ENCODE results near the gene DHRS7C.
"Not testable (repeated sequence)": the region's sequence is repeated elsewhere in the genome, so short reads cannot be mapped to it uniquely, and the experiment has no call there.

Gene DHRS7C

DNA sequence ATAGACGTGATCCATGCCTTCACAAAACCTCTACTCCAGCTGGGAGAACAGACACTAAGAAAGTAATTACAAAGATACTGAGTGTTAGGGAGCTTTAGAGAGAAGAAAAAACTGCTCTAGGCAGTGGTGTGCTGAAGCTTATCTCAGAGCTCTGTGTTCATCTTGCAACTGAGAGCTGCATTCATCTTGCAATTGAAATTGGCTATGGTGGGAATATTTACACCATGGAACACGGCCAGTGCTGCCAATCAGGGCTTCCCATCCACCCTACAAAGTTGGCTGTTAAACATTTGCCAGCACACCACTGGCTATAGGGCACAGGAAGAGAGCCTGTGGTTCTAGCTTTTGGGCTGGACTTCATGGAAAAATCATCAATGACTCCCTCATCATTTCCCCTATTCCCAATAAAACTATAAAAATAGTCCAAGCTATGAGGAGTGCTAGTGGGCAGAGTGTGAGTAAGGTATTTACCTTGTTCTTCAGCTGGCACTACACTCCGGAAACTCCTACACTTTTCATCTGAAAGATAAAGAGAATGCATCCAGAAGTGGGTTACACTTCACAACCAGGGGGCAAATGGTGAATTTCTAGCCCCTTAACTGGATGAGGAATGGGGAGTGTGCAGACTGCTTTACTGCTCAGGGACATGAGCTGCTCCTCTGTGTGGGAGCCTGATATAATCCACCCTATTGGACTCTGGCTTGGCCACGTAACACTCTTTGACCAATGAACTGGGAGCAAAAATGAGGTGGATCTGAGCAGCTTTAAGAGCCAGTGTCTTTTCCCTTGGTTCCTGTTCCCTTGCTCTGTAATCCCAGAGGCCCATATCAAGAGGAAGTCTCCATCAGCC, 18.9 kb upstream of the DHRS7C start:
- no peak for DNase-seq (ENCODE audit: low spot score)

GRCh38 chr17:9809409-9809808, 18.0 kb upstream of the DHRS7C start:
- DNase-seq (ENCODE audit: low spot score), result no peak

DNA sequence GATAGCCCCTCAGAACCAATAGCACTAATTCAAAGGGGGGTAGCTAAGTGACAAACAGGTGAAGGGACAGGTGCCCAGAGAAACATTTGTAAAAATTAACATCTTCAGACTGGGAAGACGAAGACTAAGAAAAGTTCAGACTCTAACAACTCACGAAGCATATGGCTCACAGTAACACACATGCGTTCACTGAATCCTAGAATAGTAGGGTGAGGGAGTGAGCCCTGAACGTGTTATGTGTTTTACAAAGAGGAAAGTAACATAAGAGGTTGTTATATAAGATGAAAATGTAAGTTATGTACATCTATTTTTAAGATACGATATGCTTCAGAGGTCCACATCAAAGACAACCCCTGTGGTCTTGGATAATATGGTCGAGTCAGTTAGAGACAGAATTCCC, 15.3 kb upstream of the DHRS7C start:
- DNase-seq (ENCODE audit: low spot score), result no peak

DNA sequence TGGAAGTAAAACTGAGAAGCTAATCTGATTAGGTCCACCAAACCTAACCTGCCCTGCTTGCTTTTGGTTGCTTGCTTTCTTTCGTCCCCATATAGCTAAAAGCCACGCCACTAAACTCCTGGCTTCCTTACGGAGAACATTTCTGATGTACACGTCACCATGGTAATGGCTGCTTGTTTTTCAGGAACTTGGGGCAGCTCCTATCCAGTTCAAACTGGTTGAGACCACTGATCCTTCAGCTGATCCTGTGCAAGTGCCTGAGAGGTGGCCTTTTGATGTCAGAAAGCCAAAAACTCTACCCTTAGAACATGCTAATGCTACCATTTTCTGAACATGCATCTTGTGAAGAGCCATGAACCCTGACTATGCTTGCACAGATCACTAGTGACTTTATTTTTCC, 14.4 kb upstream of the DHRS7C start:
- no peak for DNase-seq (ENCODE audit: low spot score)

GRCh38 chr17:9802697-9803096, 11.3 kb upstream of the DHRS7C start:
- no peak for DNase-seq (ENCODE audit: low spot score)

DNA sequence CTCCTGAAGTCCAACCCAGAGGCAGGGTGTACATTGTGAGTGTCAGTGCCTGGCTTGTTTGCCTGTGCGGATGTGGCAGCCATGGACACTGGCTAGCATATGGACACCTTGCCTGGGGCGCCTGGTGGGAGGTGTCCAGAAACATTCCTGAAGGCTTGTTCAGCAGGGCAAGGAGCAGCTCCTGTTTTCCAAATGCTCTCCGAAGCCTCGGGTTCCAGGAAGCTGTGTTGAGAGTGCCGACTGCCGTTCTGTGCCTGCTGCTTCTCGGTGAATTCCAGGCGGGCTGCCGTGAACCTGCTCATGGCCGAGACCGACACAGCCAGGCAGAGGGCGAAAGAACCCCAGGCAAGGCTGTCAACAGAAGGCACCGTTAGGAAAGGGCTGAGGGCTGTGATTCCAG, 10.9 kb upstream of the DHRS7C start:
- no peak for DNase-seq (ENCODE audit: low spot score)

GRCh38 chr17:9801505-9801904, 10.1 kb upstream of the DHRS7C start:
- DNase-seq (ENCODE audit: low spot score), result no peak

DNA sequence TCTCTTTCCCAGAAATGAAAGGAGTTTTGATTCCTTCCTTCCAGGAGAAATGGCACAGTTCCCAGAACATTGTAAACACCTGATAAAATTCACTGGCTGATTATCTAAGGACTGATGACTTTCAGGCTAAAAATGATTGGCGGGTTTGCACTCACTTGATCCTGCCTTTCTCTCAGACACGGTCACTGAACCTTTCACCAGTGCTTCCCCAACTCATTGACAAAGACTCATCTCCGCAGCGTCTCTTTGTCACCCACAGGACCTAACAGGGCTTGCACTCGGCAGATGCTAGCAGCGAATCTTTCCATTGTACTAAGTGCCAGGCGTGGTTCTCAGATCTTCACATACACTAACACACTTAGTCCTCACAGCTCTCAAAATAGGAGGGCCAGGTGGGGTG, 7.3 kb upstream of the DHRS7C start:
- no peak for DNase-seq (ENCODE audit: low spot score)

- no peak for DNase-seq (ENCODE audit: low spot score)
Measured at GRCh38 chr17:9798008-9798407, 6.6 kb upstream of the DHRS7C start.

GRCh38 chr17:9792181-9792840, 919 bp upstream of the DHRS7C start:
- no peak for DNase-seq (ENCODE audit: low spot score)

GRCh38 chr17:9790316-9790715, 1.1 kb downstream of the DHRS7C start:
- no peak for DNase-seq (ENCODE audit: low spot score)

DNA sequence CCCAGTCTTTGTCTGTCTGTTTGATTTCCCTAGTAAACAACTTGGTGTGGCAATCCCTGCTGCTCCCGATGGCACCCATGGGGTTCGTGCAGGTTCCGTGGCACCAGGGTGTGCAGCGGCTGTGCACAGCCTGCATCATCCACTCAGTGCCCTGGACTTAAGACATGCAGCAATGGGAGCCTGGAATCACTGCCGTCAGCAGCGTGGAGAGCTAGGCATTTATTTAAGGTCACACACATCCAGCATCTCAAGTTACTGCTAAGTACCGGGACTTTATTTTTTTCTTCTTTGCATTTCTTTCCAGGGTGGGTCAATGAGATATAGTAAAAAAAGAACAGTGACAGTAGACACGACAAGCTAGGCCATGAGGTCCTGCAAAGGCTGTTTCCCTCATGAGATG, 2.8 kb downstream of the DHRS7C start:
- DNase-seq (ENCODE audit: low spot score), result no peak

- DNase-seq (ENCODE audit: low spot score), result no peak
Measured at GRCh38 chr17:9784544-9784943, 6.8 kb downstream of the DHRS7C start.

- DNase-seq (ENCODE audit: low spot score), result not testable (repeated sequence)
Measured at GRCh38 chr17:9783465-9783864, 7.9 kb downstream of the DHRS7C start.

- DNase-seq (ENCODE audit: low spot score), result no peak
Measured at GRCh38 chr17:9783050-9783449, 8.3 kb downstream of the DHRS7C start.

DNA sequence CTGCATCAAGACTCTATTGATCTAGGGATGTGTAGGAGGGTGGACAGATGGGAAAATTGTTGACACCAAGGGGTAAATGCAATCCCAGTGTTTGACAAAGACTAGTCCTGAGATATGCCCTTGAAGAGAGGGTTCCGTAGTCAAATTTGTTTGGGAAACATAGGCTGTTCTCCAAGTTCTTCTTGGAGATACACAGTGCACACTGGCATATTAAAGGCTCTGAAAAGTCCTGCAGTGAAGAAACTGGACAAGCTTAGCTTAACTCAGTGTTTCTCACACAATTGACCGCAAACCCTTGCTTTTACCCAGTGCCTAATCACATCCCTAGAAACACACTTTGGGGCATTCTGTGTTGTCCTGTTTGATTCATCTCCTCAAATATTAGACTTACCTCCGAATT, 10.8 kb downstream of the DHRS7C start:
- DNase-seq (ENCODE audit: low spot score), result no peak

DNA sequence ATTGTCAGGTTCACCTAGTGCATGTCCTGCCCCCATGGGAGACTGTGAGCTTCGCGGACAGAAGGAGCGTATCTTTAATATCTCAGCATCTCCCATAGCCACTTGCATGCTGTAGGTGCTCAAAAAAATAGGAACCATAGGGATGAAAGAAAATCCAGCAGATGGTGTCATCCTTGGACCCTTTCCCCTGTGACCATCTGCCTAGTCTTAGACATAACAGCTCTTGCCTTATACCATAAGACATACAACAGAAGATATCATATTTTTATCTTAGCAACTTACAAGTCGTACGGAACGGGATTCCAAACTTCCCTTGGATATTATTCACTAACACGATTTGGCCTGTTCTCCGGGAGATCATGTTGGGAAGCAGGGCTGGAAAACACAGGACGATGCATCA, 14.5 kb downstream of the DHRS7C start:
- DNase-seq (ENCODE audit: low spot score), result no peak

DNA sequence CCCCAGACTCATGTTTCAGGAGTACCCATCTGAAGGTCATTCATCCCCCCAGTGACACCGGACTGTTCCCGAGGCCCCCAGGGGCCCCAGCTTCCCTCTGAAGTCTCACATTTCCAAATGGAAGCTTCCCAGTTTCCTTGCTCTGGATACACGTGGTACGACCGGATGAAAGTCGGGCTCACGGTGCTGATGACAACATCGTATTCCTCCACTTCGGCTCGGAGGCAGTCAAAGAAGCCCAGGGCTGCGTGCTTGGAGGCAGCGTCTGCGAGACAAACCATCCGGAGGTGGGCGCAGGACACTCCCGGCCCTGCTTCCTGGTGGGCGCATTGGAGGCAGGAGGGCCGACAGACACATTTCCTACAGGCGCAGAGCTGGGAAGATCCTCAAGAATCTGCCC, 18.7 kb downstream of the DHRS7C start:
- no peak for DNase-seq (ENCODE audit: low spot score)

DNA sequence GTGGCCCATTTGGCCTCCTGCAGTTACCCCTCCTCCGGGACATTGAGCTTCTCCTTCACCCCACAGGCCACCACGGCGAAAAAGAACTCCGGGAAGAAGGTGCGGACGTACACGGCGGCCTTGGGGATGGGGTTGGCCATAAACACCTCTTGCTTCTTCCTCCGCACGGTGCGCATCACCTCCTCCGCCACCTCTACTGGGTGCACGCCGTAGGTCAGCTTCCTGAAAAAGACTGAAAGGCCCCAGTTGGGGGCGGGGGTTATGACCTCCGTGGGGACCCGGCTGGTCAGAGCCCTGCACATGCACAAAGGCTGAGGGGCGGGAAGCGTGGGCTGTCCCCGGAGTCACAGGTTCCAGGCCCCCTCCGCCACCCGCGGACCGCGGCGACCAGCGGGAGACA, 19.9 kb downstream of the DHRS7C start:
- DNase-seq (ENCODE audit: low spot score), result no peak

GRCh38 chr17:9769036-9769695, 22.2 kb downstream of the DHRS7C start:
- DNase-seq (ENCODE audit: low spot score), result no peak

DNA sequence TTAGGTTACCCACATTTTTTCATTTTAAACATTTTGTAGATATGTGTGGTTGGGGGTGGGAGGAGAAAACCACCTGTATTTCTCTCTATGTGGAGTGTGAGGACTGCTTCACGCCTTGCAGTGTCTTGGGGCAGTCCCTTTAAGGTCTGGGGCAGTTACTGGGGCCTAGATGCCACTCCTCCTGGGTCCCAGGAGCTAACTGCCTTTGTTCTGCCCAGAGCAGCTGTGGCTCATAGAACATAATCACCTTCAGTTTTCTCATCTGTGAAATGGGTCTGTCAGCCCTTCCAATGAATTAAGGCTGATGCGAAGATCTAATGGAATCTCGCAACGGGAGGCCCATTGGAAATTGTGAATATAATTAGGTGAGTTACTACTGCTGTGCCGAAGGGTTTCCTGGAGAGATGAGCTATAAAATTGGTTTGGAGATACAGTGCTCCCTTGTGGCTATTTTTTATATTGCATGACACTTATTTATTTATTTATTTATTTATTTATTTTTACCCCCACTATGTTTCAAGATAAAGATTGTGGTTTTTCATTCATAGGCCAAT, 22.9 kb downstream of the DHRS7C start:
- DNase-seq (ENCODE audit: low spot score), result no peak

- DNase-seq (ENCODE audit: low spot score), result no peak
Measured at GRCh38 chr17:9767432-9767991, 23.9 kb downstream of the DHRS7C start.

- no peak for DNase-seq (ENCODE audit: low spot score)
Measured at GRCh38 chr17:9766970-9767369, 24.4 kb downstream of the DHRS7C start.
